ENCODE data around the gene SPTB.

SPTB gene

GRCh38 chr14:64850369-64851137 lies 29.2 kb downstream of the SPTB start:
- TF ChIP-seq EP300 (IDR thresholded peaks at IDR 0.05; ENCODE audit: borderline replicate concordance): no peak
- TF ChIP-seq RAD21 (IDR thresholded peaks at IDR 0.05; ENCODE audit: low read depth): no peak
- TF ChIP-seq, protein P1, sequence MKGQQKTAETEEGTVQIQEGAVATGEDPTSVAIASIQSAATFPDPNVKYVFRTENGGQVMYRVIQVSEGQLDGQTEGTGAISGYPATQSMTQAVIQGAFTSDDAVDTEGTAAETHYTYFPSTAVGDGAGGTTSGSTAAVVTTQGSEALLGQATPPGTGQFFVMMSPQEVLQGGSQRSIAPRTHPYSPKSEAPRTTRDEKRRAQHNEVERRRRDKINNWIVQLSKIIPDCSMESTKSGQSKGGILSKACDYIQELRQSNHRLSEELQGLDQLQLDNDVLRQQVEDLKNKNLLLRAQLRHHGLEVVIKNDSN (IDR thresholded peaks at IDR 0.05): no peak
- TF ChIP-seq MAX (IDR thresholded peaks at IDR 0.05): no peak
- TF ChIP-seq FOXM1 (IDR thresholded peaks at IDR 0.05; ENCODE audit: borderline replicate concordance, low read depth): no peak
- TF ChIP-seq CREB1 (IDR thresholded peaks at IDR 0.05; ENCODE audit: low read depth): no peak
- no peak for TF ChIP-seq YY1 (IDR thresholded peaks at IDR 0.05; ENCODE audit: low read depth)
- TF ChIP-seq EGR1 (IDR thresholded peaks at IDR 0.05): no peak

GRCh38 chr14:64849940-64850339 lies 29.8 kb downstream of the SPTB start:
- TF ChIP-seq ZBTB7A (IDR thresholded peaks at IDR 0.05; ENCODE audit: low read depth) (no peak), NFIC (IDR thresholded peaks at IDR 0.05) (no peak), TAF1 (IDR thresholded peaks at IDR 0.05; ENCODE audit: low read depth) (no peak), RAD21 (IDR thresholded peaks at IDR 0.05; ENCODE audit: low read depth) (no peak), REST (IDR thresholded peaks at IDR 0.05; ENCODE audit: low read depth) (no peak), CREB1 (IDR thresholded peaks at IDR 0.05; ENCODE audit: low read depth) (no peak), EP300 (IDR thresholded peaks at IDR 0.05; ENCODE audit: borderline replicate concordance) (no peak), YY1 (IDR thresholded peaks at IDR 0.05; ENCODE audit: low read depth) (no peak)

DNA sequence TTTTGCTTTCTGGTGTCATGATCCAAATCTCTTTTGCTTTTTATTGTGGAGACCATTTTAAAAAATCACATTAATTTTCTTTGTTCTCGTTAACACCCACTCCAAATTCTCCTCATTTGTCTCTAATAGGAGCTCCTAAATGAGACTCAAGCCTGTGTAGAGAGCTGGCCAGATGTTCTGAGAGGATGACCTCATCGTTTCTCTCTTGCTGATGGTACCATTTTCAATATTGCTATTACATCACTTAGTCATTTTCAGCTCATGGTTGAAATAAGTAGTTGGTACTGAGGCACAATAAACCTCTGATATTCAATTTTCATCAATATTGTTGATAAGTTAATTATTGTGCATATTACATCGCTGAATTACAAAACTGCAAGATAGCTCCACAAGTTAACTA lies 31.5 kb downstream of the SPTB start:
- TF ChIP-seq TEAD4 (IDR thresholded peaks at IDR 0.05): no peak
- no peak for TF ChIP-seq CEBPB (IDR thresholded peaks at IDR 0.05)
- no peak for TF ChIP-seq REST (IDR thresholded peaks at IDR 0.05; ENCODE audit: low read depth)
- TF ChIP-seq CREB1 (IDR thresholded peaks at IDR 0.05; ENCODE audit: low read depth): no peak
- no peak for TF ChIP-seq YY1 (IDR thresholded peaks at IDR 0.05; ENCODE audit: low read depth)
- TF ChIP-seq MAX (IDR thresholded peaks at IDR 0.05): no peak
- no peak for TF ChIP-seq EGR1 (IDR thresholded peaks at IDR 0.05)
- TF ChIP-seq TCF12 (IDR thresholded peaks at IDR 0.05; ENCODE audit: low read depth): no peak
- TF ChIP-seq, protein P1 (IDR thresholded peaks at IDR 0.05): no peak
- TF ChIP-seq RAD21 (IDR thresholded peaks at IDR 0.05; ENCODE audit: low read depth): no peak
- TF ChIP-seq NFIC (IDR thresholded peaks at IDR 0.05): no peak
- no peak for TF ChIP-seq TAF1 (IDR thresholded peaks at IDR 0.05; ENCODE audit: low read depth)
- TF ChIP-seq FOXM1 (IDR thresholded peaks at IDR 0.05; ENCODE audit: borderline replicate concordance, low read depth): no peak

GRCh38 chr14:64846319-64846718 lies 33.4 kb downstream of the SPTB start:
- TF ChIP-seq REST (IDR thresholded peaks at IDR 0.05; ENCODE audit: low read depth) (no peak), NFIC (IDR thresholded peaks at IDR 0.05) (no peak), TCF12 (IDR thresholded peaks at IDR 0.05; ENCODE audit: low read depth) (no peak), TAF1 (IDR thresholded peaks at IDR 0.05; ENCODE audit: low read depth) (no peak), FOXM1 (IDR thresholded peaks at IDR 0.05; ENCODE audit: borderline replicate concordance, low read depth) (no peak), ZBTB7A (IDR thresholded peaks at IDR 0.05; ENCODE audit: low read depth) (no peak), RAD21 (IDR thresholded peaks at IDR 0.05; ENCODE audit: low read depth) (no peak), CEBPB (IDR thresholded peaks at IDR 0.05) (no peak), CREB1 (IDR thresholded peaks at IDR 0.05; ENCODE audit: low read depth) (no peak), EP300 (IDR thresholded peaks at IDR 0.05; ENCODE audit: borderline replicate concordance) (no peak), TEAD4 (IDR thresholded peaks at IDR 0.05) (no peak), YY1 (IDR thresholded peaks at IDR 0.05; ENCODE audit: low read depth) (no peak), EGR1 (IDR thresholded peaks at IDR 0.05) (no peak), MAX (IDR thresholded peaks at IDR 0.05) (no peak)
- TF ChIP-seq, protein P1 (IDR thresholded peaks at IDR 0.05): no peak

Measured in Ishikawa (cell line).